GM20000 (cell line): ENCODE results near the gene DCAF11.

Source experiments
- DNase-seq: peaks from one replicate; pipeline ENCODE4 v3.0.0; 2012; ENCODE audit warnings: low spot score
- TF ChIP-seq, protein P1 (sequence below): IDR thresholded peaks from 2 replicates; pipeline ENCODE4 v1.5.1; 2012; ENCODE audit warnings: mild to moderate bottlenecking, control low read depth; ENCODE audit errors: extremely low read depth, missing control alignments

DCAF11 gene

GRCh38 chr14:24110060-24110459 is 4.5 kb upstream of the DCAF11 start:
- no peak for DNase-seq
- TF ChIP-seq, protein P1, sequence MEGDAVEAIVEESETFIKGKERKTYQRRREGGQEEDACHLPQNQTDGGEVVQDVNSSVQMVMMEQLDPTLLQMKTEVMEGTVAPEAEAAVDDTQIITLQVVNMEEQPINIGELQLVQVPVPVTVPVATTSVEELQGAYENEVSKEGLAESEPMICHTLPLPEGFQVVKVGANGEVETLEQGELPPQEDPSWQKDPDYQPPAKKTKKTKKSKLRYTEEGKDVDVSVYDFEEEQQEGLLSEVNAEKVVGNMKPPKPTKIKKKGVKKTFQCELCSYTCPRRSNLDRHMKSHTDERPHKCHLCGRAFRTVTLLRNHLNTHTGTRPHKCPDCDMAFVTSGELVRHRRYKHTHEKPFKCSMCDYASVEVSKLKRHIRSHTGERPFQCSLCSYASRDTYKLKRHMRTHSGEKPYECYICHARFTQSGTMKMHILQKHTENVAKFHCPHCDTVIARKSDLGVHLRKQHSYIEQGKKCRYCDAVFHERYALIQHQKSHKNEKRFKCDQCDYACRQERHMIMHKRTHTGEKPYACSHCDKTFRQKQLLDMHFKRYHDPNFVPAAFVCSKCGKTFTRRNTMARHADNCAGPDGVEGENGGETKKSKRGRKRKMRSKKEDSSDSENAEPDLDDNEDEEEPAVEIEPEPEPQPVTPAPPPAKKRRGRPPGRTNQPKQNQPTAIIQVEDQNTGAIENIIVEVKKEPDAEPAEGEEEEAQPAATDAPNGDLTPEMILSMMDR = no peak

- TF ChIP-seq, protein P1 = no peak
- DNase-seq = no peak
These were observed 4.1 kb upstream of the DCAF11 start for GRCh38 chr14:24110523-24110922.

DNA sequence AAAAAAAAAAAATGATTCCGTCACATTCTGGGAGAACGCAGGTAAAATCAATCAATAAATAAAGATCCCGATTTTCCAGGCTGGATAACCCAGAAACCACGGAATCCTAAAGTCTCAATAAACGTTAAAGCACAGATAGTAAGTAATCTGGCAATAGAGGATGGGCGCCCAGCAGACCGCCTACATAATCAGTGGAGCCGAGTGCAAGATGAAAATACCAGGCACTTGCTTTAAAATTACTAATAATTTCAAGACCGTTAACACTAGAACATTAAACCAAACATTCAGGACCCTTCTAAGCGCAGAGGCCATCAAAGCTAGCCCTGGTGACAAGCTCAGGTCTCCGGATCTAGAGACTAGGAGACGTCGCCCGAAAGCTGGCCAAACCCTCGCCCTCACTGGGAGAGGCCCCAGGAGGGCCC is 1.2 kb upstream of the DCAF11 start:
- TF ChIP-seq, protein P1 = no peak
- no peak for DNase-seq

- DNase-seq = peak; percentile 79
- TF ChIP-seq, protein P1 = no peak
These were observed 611 bp upstream of the DCAF11 start for GRCh38 chr14:24113801-24114531.

DNA sequence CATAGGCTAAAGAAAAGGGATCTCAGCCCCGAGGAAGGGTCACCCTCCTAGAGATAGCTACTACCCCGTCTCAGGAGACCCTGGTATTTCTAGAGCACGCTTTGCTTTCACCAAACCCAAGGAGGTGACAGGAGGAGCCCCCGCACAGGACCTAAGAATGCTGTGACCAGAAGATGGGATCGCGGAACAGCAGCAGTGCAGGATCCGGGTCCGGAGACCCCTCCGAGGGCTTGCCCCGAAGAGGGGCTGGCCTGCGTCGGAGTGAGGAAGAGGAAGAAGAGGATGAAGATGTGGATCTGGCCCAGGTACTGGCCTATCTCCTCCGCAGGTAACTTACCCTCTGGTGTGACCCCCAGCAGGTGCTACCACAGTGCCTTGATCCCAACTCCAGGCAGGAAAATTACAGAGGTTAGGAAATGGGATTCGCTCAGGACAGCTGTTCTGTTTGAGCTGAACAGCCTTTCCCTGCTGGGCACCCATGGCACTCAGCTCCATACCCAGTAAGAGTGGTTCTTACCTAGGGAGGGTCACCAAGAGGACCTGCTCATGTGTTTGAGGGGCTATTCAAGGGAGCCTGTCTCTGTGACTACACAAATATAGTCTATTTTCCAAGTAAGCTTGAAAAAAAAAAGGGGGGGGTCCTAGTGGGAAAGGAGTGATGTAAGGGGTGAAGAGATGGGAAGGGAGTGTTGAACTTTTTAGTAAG is 998 bp downstream of the DCAF11 start:
- DNase-seq = no peak
- TF ChIP-seq, protein P1 = no peak

DNA sequence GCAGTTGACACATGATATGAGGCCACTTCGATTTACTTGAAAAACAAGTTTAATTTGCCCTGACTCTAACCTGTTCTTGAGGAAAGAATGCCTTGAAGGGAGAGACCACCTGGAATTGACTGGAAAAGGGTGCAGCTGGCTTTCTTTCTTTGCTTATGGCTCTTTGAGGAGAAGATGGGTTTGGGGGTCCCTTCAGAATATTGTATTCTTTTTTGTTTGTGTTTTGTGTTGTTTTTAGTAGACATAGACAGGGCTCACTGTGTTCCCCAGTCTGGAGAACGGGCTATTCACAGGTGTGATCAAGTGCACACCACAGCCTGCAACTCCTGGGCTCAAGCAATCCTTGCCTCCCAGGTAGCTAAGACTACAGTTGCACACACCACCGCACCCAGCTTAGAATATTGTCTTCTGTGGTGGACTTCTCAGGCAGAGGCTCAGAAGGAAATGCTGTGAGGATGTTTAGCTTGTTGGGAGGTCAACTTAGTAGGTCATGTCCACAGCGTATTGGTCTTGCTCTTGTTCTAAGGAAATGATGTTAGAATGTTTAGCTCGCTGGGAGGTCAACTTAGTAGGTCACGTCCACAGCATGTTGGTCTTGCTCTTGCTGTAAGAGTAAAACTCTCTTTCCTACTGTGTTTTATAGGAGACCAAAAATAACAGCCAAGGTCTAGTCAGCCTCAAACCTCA is 1.7 kb downstream of the DCAF11 start:
- no peak for DNase-seq
- TF ChIP-seq, protein P1 = no peak

DNA sequence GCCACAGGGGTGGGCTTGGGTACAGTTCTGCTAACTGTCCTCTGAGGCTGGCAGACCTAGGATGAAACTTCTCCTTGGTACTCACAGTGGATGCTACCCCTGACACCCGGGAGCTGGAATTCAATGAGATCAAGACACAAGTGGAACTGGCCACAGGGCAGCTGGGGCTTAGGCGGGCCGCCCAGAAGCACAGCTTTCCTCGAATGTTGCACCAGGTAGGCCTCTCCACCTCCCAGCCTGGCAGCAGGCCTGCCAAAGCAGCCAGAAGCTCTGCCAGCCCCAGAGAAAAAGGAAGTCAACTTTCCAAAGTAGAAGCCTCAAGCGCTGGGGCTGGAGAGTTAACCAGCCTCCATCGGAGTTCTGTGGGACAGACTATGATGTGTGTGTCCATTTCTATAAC is 2.6 kb downstream of the DCAF11 start:
- no peak for DNase-seq
- TF ChIP-seq, protein P1 = no peak
